Breast epithelium (tissue), 4 donors: ENCODE measurements around the gene CLTRN. TPM values are rescaled to one million over a fixed set of nuclear protein-coding genes. Genes with fewer than 3 reads are reported as not detected.
A peak's percentile ranks its signal among the peaks of the same experiment; 100 is the strongest.

ENCODE experiments used
- DNase-seq, 2 donors: peaks; one replicate each; pipeline ENCODE4 v3.0.0-alpha.2; 2019; ENCODE audit warnings: low spot score in 2 of 2
- H3K27ac ChIP-seq, 2 donors: fragments of 200-600 bp; sonication (generic) in 1 of 2; one replicate each; pipeline ENCODE4 v1.5.1; 2016 to 2019; ENCODE audit warnings: mild to moderate bottlenecking in 1 of 2
- H3K27me3 ChIP-seq, 2 donors: fragments of 200-600 bp; sonication (generic) in 1 of 2; one replicate each; pipeline versions ENCODE4 v1.5.1 to v1.6.0; 2017 to 2019; ENCODE audit warnings: control low read depth in 1 of 2, mild to moderate bottlenecking in 1 of 2
- H3K36me3 ChIP-seq: fragments of 200-600 bp; one replicate; pipeline ENCODE4 v1.5.1; 2019
- H3K4me1 ChIP-seq, 2 donors: fragments of 200-600 bp; sonication (generic); one replicate each; pipeline ENCODE4 v1.5.1; 2016 to 2019; ENCODE audit warnings: control low read depth in 1 of 2
- H3K4me3 ChIP-seq, 3 donors: fragments of 200-600 bp; sonication (generic); 1 replicate in 2 of 3; 2 replicates in 1 of 3; pipeline ENCODE4 v1.5.1; 2016 to 2019; ENCODE audit warnings: mild to moderate bottlenecking in 3 of 3, moderate library complexity in 2 of 3
- H3K9me3 ChIP-seq, 2 donors: fragments of 200-600 bp; sonication (generic) in 1 of 2; one replicate each; pipeline ENCODE4 v1.5.1; 2016 to 2019; ENCODE audit warnings: control low read depth in 1 of 2
- CTCF ChIP-seq, 3 donors: fragments of 450-650 bp; IDR thresholded peaks; one replicate each; pipeline ENCODE4 v1.5.1; 2016 to 2017; ENCODE audit warnings: antibody characterized with exemption in 3 of 3, mild to moderate bottlenecking in 3 of 3, moderate library complexity in 3 of 3
- POLR2A ChIP-seq: fragments of 450-650 bp; IDR thresholded peaks from one replicate; pipeline ENCODE4 v1.6.1; 2016; ENCODE audit warnings: antibody characterized with exemption, mild to moderate bottlenecking, moderate library complexity
- POLR2AphosphoS5 ChIP-seq, 3 donors: sonication (generic); formaldehyde crosslinking; IDR thresholded peaks; one replicate each; pipeline ENCODE4 v1.6.1; 2017; ENCODE audit warnings: antibody characterized with exemption in 3 of 3
- intact Hi-C: fragments of 100-400 bp; cut with DNase I; formaldehyde crosslinking; loops from one replicate; pipeline ENCODE4 v1.15.1; 2023; ENCODE audit warnings: low total_unique reads
- total RNA-seq, 3 donors: library from RNA; depleted of rRNA; stranded (reverse); fragments of >200 nt; gene quantifications; one replicate each; pipeline ENCODE4 v1.1.0, GENCODE V29; 2016

CLTRN gene
- total RNA-seq, 3 donors from 2014 or later: 0.59 to 0.98 TPM; not detected in 1

GRCh38 chrX:15643786-15644559 lies 20.6 kb downstream of the CLTRN start:
- no peaks in the 10 kb centered on the region for H3K9me3 ChIP-seq
- H3K27me3 ChIP-seq: peaks cover 0 to 56% of the 10 kb centered on the region in 2 donors
- no peak for DNase-seq
- no peak overlapping the region for H3K27ac ChIP-seq
- H3K4me1 ChIP-seq: no peaks in the 10 kb centered on the region
- no peaks in the 10 kb centered on the region for H3K36me3 ChIP-seq
- H3K4me3 ChIP-seq: no peak overlapping the region
- intact Hi-C loops: no loop called here
- TF ChIP-seq POLR2A (no peak), POLR2AphosphoS5 (IDR thresholded peaks at IDR 0.05) (no peak)

GRCh38 chrX:15631637-15632036 lies 33.0 kb downstream of the CLTRN start:
- TF ChIP-seq CTCF (IDR thresholded peaks at IDR 0.05) (no peak), POLR2A (no peak), POLR2AphosphoS5 (IDR thresholded peaks at IDR 0.05) (no peak)
- intact Hi-C loops: no loop called here
- H3K4me3 ChIP-seq: no peak overlapping the region

GRCh38 chrX:15623054-15623453 lies 41.6 kb downstream of the CLTRN start:
- Histone ChIP-seq H3K4me1 (no peaks in the 10 kb centered on the region), H3K9me3 (no peaks in the 10 kb centered on the region), H3K36me3 (no peaks in the 10 kb centered on the region), H3K27ac (no peak overlapping the region), H3K27me3 (peaks cover 0 to 56% of the 10 kb centered on the region in 2 donors), H3K4me3 (no peak overlapping the region)
- TF ChIP-seq POLR2AphosphoS5 (IDR thresholded peaks at IDR 0.05) (no peak), POLR2A (no peak), CTCF (IDR thresholded peaks at IDR 0.05) (no peak)
- intact Hi-C loops: no loop called here
- DNase-seq: no peak

More at GRCh38 chrX:15631637-15632036, 33.0 kb downstream of the CLTRN start:
- Histone ChIP-seq H3K27me3 (peaks cover 0 to 27% of the 10 kb centered on the region in 2 donors), H3K9me3 (peaks cover 0 to 9% of the 10 kb centered on the region in 2 donors), H3K4me1 (no peaks in the 10 kb centered on the region), H3K36me3 (no peaks in the 10 kb centered on the region), H3K27ac (no peak overlapping the region)
- no peak for DNase-seq

- Histone ChIP-seq H3K36me3 (no peaks in the 10 kb centered on the region), H3K4me1 (no peaks in the 10 kb centered on the region), H3K27me3 (peaks cover 0 to 60% of the 10 kb centered on the region in 2 donors), H3K4me3 (no peak overlapping the region), H3K27ac (peak overlapping the region; percentile 46 to 64), H3K9me3 (no peaks in the 10 kb centered on the region)
- TF ChIP-seq POLR2AphosphoS5 (IDR thresholded peaks at IDR 0.05) (no peak), CTCF (IDR thresholded peaks at IDR 0.05) (no peak), POLR2A (no peak)
- DNase-seq: peak in 1 of 2 donors; percentile 45
- intact Hi-C loops: no loop called here
These were observed 45.4 kb downstream of the CLTRN start for GRCh38 chrX:15619053-15619755.

- intact Hi-C loops: no loop called here
- H3K36me3 ChIP-seq: no peaks in the 10 kb centered on the region
- H3K27ac ChIP-seq: peak overlapping the region; percentile 65 to 68
- no peak overlapping the region for H3K4me3 ChIP-seq
- no peak for DNase-seq
- H3K27me3 ChIP-seq: peaks cover 0 to 55% of the 10 kb centered on the region in 2 donors
- TF ChIP-seq POLR2A (no peak), CTCF (IDR thresholded peaks at IDR 0.05) (no peak), POLR2AphosphoS5 (IDR thresholded peaks at IDR 0.05) (no peak)
- no peaks in the 10 kb centered on the region for H3K9me3 ChIP-seq
- H3K4me1 ChIP-seq: no peaks in the 10 kb centered on the region
These were observed 47.5 kb downstream of the CLTRN start for GRCh38 chrX:15617111-15617510.
